ENCODE data around the gene NEU1.

NEU1 gene

DNA sequence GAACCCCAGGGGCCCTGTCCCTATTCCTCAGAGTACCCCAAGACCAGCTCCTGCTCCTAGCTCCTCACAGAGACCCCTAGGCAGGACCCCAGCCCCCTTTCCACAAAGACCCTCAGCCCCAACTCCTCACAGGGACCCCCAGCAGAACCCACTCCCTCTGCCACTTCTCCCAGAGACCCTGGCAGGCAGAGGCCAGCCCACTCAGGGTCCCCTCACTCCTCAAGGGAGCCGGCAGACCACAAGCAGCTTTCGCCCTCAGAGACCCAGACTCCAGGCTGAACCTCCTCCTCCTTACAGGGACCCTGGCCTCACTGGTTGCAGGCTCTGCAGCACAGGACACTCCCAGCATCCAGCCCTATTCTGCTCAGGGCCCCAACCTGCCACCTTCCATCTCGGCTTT is 15.6 kb upstream of the NEU1 start:
- TF ChIP-seq, protein P1, sequence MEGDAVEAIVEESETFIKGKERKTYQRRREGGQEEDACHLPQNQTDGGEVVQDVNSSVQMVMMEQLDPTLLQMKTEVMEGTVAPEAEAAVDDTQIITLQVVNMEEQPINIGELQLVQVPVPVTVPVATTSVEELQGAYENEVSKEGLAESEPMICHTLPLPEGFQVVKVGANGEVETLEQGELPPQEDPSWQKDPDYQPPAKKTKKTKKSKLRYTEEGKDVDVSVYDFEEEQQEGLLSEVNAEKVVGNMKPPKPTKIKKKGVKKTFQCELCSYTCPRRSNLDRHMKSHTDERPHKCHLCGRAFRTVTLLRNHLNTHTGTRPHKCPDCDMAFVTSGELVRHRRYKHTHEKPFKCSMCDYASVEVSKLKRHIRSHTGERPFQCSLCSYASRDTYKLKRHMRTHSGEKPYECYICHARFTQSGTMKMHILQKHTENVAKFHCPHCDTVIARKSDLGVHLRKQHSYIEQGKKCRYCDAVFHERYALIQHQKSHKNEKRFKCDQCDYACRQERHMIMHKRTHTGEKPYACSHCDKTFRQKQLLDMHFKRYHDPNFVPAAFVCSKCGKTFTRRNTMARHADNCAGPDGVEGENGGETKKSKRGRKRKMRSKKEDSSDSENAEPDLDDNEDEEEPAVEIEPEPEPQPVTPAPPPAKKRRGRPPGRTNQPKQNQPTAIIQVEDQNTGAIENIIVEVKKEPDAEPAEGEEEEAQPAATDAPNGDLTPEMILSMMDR (IDR thresholded peaks at IDR 0.05): no peak
- intact Hi-C loops (cut with DNase I; ENCODE audit: low total_unique reads): no loop called here
- Histone ChIP-seq H3K27ac (no peak overlapping the region), H3K4me3 (no peak overlapping the region), H3K27me3 (no peaks in the 10 kb centered on the region), H3K4me1 (no peaks in the 10 kb centered on the region), H3K9me3 (no peaks in the 10 kb centered on the region), H3K36me3 (peaks cover 33 to 38% (median 36%) of the 10 kb centered on the region in 3 donors)
- DNase-seq: no peak

DNA sequence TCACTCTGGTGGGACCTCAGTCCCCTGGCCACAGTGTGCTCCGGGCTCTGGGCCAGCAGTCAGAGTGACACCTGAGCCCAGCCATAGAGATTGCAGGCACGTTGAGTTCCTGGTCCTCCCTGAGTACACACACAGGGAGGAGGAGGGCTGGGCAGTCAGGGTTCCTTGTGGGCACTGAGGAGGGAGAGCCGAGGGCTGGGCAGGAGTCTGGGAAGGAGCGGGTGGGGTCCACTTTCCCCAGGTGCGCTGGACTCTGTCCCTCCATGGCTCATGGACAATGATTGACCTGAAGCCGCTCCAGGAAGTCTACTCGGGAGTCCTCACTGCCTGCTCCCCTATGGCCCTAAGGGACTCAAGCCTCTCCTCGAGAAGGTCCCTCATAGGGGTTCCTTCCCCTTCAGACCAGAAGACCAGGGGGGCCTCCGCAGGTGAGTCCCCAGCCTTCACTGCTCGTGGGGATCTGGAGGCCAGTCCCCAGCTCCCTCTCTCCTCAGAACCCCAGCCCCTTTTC is 15.1 kb upstream of the NEU1 start:
- Histone ChIP-seq H3K4me3 (no peak overlapping the region), H3K27me3 (no peaks in the 10 kb centered on the region), H3K36me3 (peaks cover 28 to 33% (median 31%) of the 10 kb centered on the region in 3 donors), H3K27ac (no peak overlapping the region), H3K4me1 (no peaks in the 10 kb centered on the region), H3K9me3 (no peaks in the 10 kb centered on the region)
- DNase-seq: no peak
- TF ChIP-seq, protein P1 (IDR thresholded peaks at IDR 0.05): no peak
- intact Hi-C loops (cut with DNase I; ENCODE audit: low total_unique reads): no loop called here

DNA sequence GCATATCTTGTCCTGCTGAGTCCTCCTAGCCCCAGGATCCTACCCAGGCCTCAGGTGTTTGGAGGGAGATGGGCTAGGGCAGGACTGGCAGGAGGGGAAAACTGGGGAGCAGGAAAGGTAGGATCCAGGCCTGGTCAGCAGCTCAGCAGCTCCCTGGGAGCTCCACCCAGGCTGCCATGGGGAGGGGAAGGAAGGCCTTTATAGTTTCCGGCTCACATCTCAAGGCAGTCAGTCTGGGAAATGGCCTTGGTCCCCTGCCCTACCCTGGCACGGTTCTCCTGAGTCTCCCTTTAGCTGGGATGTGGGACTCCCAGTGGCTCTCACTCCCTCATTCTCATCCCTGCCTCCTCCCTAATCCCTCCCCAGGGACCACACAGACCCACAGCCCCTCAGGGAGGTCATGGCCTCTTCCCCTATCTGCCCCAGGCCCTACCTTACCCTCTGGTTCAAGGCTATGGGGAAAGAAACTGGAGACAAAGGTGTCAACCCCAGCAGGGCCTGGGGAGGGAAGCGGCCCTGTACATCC is 14.6 kb upstream of the NEU1 start:
- no peak overlapping the region for H3K27ac ChIP-seq
- intact Hi-C loops (cut with DNase I; ENCODE audit: low total_unique reads): no loop called here
- no peaks in the 10 kb centered on the region for H3K4me1 ChIP-seq
- H3K4me3 ChIP-seq: no peak overlapping the region
- no peaks in the 10 kb centered on the region for H3K27me3 ChIP-seq
- peaks cover 22 to 28% (median 26%) of the 10 kb centered on the region in 3 donors for H3K36me3 ChIP-seq
- TF ChIP-seq, protein P1 (IDR thresholded peaks at IDR 0.05): no peak
- no peak for DNase-seq
- no peaks in the 10 kb centered on the region for H3K9me3 ChIP-seq

DNA sequence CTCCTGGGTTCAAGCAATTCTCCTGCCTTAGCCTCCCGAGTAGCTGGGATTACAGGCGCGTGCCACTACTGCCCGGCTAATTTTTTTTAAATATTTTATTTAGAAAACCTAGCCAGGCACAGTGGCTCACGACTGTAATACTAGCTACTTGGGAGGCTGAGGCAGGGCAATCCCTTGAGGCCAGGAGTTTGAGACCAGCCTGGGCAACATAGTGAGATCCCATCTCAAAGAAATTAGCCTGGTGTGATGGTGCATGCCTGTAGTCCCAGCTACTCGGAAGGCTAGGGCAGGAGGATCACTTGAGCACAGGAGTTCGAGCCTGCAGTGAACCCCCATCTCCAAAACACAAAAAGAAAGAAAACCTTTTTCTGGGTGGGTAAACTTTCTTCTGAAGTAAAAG is 13.7 kb upstream of the NEU1 start:
- DNase-seq: no peak
- no peaks in the 10 kb centered on the region for H3K27me3 ChIP-seq
- intact Hi-C loops (cut with DNase I; ENCODE audit: low total_unique reads): no loop called here
- TF ChIP-seq, protein P1 (IDR thresholded peaks at IDR 0.05): no peak
- peaks cover 17 to 20% (median 20%) of the 10 kb centered on the region in 3 donors for H3K36me3 ChIP-seq
- no peak overlapping the region for H3K27ac ChIP-seq
- no peaks in the 10 kb centered on the region for H3K9me3 ChIP-seq
- H3K4me1 ChIP-seq: no peaks in the 10 kb centered on the region
- H3K4me3 ChIP-seq: no peak overlapping the region

DNA sequence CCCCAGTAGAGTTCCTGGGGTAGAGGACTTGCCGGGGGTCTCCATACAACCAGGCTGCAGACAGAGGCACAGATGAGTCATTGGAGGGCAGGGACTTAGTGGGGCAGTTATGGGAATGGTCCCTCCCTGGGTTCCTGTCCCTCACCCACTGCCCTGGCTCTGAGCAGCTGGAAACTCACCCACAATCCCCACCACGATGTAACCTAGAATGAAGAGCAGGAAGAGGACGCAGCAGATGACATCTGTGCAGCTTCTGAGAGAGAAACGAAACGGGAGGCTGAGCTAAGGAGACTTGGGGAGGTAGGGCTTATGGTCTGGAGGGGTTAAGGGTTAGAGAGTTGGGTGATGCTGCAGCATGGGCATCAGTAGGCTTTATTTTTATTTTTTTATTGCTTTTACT is 13.3 kb upstream of the NEU1 start:
- intact Hi-C loops (cut with DNase I; ENCODE audit: low total_unique reads): no loop called here
- DNase-seq: no peak
- Histone ChIP-seq H3K4me1 (no peaks in the 10 kb centered on the region), H3K27me3 (no peaks in the 10 kb centered on the region), H3K4me3 (no peak overlapping the region), H3K27ac (no peak overlapping the region), H3K36me3 (peaks cover 12 to 15% (median 15%) of the 10 kb centered on the region in 3 donors), H3K9me3 (no peaks in the 10 kb centered on the region)
- TF ChIP-seq, protein P1 (IDR thresholded peaks at IDR 0.05): no peak
